H9 (cell line): ENCODE data around the gene PRIMPOL. TPM values are rescaled to one million over a fixed set of nuclear protein-coding genes. Genes with fewer than 3 reads are reported as not detected.
"Not testable (repeated sequence)": the region's sequence is repeated elsewhere in the genome, so short reads cannot be mapped to it uniquely, and the experiment has no call there.

ENCODE experiments used
- DNase-seq: peaks from one replicate; pipeline ENCODE4 v3.0.0-alpha.2; 2017
- H2AFZ ChIP-seq: one replicate; pipeline ENCODE4 v1.6.1; 2013; ENCODE audit warnings: mild to moderate bottlenecking, low read length, control low read depth, moderate library complexity
- H2AK5ac ChIP-seq: 2 replicates; pipeline ENCODE4 v1.6.1; 2013; ENCODE audit warnings: low read length, control low read depth, mixed read lengths; ENCODE audit not compliant: insufficient read length
- H2BK120ac ChIP-seq: one replicate; pipeline ENCODE4 v1.6.1; 2013; ENCODE audit warnings: low read depth, mild to moderate bottlenecking, low read length, control low read depth, inconsistent platforms; ENCODE audit not compliant: poor library complexity, severe bottlenecking
- H2BK12ac ChIP-seq: 2 replicates; pipeline ENCODE4 v1.6.1; 2013; ENCODE audit warnings: low read length, control low read depth, mixed read lengths, low read depth; ENCODE audit not compliant: insufficient read length
- H2BK15ac ChIP-seq: 2 replicates; pipeline ENCODE4 v1.6.1; 2013; ENCODE audit warnings: low read depth, low read length, control low read depth
- H2BK20ac ChIP-seq: one replicate; pipeline ENCODE4 v1.6.1; 2013; ENCODE audit warnings: low read depth, mild to moderate bottlenecking, low read length, control low read depth, inconsistent platforms; ENCODE audit not compliant: poor library complexity, severe bottlenecking
- H2BK5ac ChIP-seq: 2 replicates; pipeline ENCODE4 v1.6.1; 2013; ENCODE audit warnings: low read length, control low read depth, mixed read lengths; ENCODE audit not compliant: insufficient read length
- H3K14ac ChIP-seq: 2 replicates; pipeline ENCODE4 v1.6.1; 2013; ENCODE audit warnings: low read length, control low read depth; ENCODE audit not compliant: insufficient read depth
- H3K18ac ChIP-seq: 2 replicates; pipeline ENCODE4 v1.6.1; 2013; ENCODE audit warnings: low read depth, mild to moderate bottlenecking, mixed read lengths, low read length, control low read depth; ENCODE audit not compliant: insufficient read length
- H3K23ac ChIP-seq: 2 replicates; pipeline ENCODE4 v1.6.1; 2013; ENCODE audit warnings: low read length, control low read depth, mixed read lengths, low read depth; ENCODE audit not compliant: insufficient read length
- H3K23me2 ChIP-seq: 2 replicates; pipeline ENCODE4 v1.6.1; 2013; ENCODE audit warnings: low read depth, mild to moderate bottlenecking, mixed read lengths, low read length, control low read depth; ENCODE audit not compliant: insufficient read length, poor library complexity, severe bottlenecking
- H3K27ac ChIP-seq: 2 replicates; pipeline ENCODE4 v1.5.1; 2013; ENCODE audit warnings: low read length, control low read depth, mixed read lengths, low read depth; ENCODE audit not compliant: insufficient read length
- H3K27me3 ChIP-seq: 2 replicates; pipeline ENCODE4 v1.6.1; 2013; ENCODE audit warnings: low read length, control low read depth, inconsistent platforms; ENCODE audit not compliant: insufficient read depth
- H3K4ac ChIP-seq: 2 replicates; pipeline ENCODE4 v1.6.1; 2013; ENCODE audit warnings: low read depth, mild to moderate bottlenecking, control low read depth, inconsistent platforms, low read length, moderate library complexity
- H3K4me1 ChIP-seq: 2 replicates; pipeline ENCODE4 v1.6.1; 2013; ENCODE audit warnings: low read length, control low read depth, inconsistent platforms; ENCODE audit not compliant: insufficient read depth
- H3K4me2 ChIP-seq: 2 replicates; pipeline ENCODE4 v1.6.1; 2013; ENCODE audit warnings: low read length, control low read depth, mixed read lengths; ENCODE audit not compliant: insufficient read length, insufficient read depth
- H3K56ac ChIP-seq: 2 replicates; pipeline ENCODE4 v1.6.1; 2013; ENCODE audit warnings: low read depth, mild to moderate bottlenecking, mixed read lengths, low read length, control low read depth; ENCODE audit not compliant: insufficient read length
- H3K79me1 ChIP-seq: 2 replicates; pipeline ENCODE4 v1.6.1; 2013; ENCODE audit warnings: low read depth, mild to moderate bottlenecking, moderate library complexity, low read length, control low read depth, inconsistent platforms; ENCODE audit not compliant: insufficient read depth, poor library complexity, severe bottlenecking
- H3K79me2 ChIP-seq: 2 replicates; pipeline ENCODE4 v1.6.1; 2013; ENCODE audit warnings: low read length, control low read depth, inconsistent platforms; ENCODE audit not compliant: insufficient read depth
- H3K9ac ChIP-seq: 2 replicates; pipeline ENCODE4 v1.6.1; 2013; ENCODE audit warnings: low read length, control low read depth, mixed read lengths; ENCODE audit not compliant: insufficient read length; ENCODE audit errors: extremely low read depth
- H3K9me3 ChIP-seq: one replicate; pipeline ENCODE4 v1.6.1; 2013; ENCODE audit warnings: low read depth, low read length, inconsistent platforms; ENCODE audit not compliant: control insufficient read depth
- H3T11ph ChIP-seq: one replicate; pipeline ENCODE4 v1.6.1; 2013; ENCODE audit warnings: mild to moderate bottlenecking, low read length, control low read depth, inconsistent platforms
- H4K20me1 ChIP-seq: one replicate; pipeline ENCODE4 v1.6.1; 2013; ENCODE audit not compliant: control insufficient read depth, insufficient read length, insufficient read depth
- H4K5ac ChIP-seq: 2 replicates; pipeline ENCODE4 v1.6.1; 2013; ENCODE audit warnings: low read depth, mild to moderate bottlenecking, mixed read lengths, low read length, control low read depth; ENCODE audit not compliant: insufficient read length
- H4K8ac ChIP-seq: replicated peaks from 2 replicates; pipeline ENCODE4 v1.6.1; 2013; ENCODE audit warnings: low read length, control low read depth, mixed read lengths, low read depth; ENCODE audit not compliant: insufficient read length
- H4K91ac ChIP-seq: 2 replicates; pipeline ENCODE4 v1.6.1; 2013; ENCODE audit warnings: low read depth, mild to moderate bottlenecking, moderate library complexity, mixed read lengths, low read length, control low read depth; ENCODE audit not compliant: insufficient read length
- H3K27ac Mint-ChIP-seq, 3 experiments: 2 replicates in 2 of 3; 3 replicates in 1 of 3; pipeline ENCODE4 v1.8.0; 2020 to 2021; ENCODE audit warnings: mixed read lengths in 3 of 3, mild to moderate bottlenecking in 1 of 3, moderate library complexity in 1 of 3
- H3K27me3 Mint-ChIP-seq: 2 replicates; pipeline ENCODE4 v1.8.0; 2021; ENCODE audit warnings: low read depth, mild to moderate bottlenecking, moderate library complexity, mixed read lengths
- H3K36me3 Mint-ChIP-seq, 3 experiments: 2 replicates in 2 of 3; 3 replicates in 1 of 3; pipeline ENCODE4 v1.8.0; 2020 to 2021; ENCODE audit warnings: low read depth in 3 of 3, mixed read lengths in 3 of 3; ENCODE audit not compliant: insufficient read depth in 1 of 3
- H3K4me1 Mint-ChIP-seq, 2 experiments: 2 replicates each; pipeline ENCODE4 v1.8.0; 2020; ENCODE audit warnings: mixed read lengths in 2 of 2
- H3K4me3 Mint-ChIP-seq, 2 experiments: 2 replicates in 1 of 2; 3 replicates in 1 of 2; pipeline ENCODE4 v1.8.0; 2020 to 2021; ENCODE audit warnings: mild to moderate bottlenecking in 2 of 2, mixed read lengths in 2 of 2, moderate library complexity in 1 of 2
- H3K9me3 Mint-ChIP-seq, 2 experiments: 2 replicates in 1 of 2; 3 replicates in 1 of 2; pipeline ENCODE4 v1.8.0; 2020; ENCODE audit warnings: mild to moderate bottlenecking in 2 of 2, mixed read lengths in 2 of 2, moderate library complexity in 1 of 2
- WGBS: extraction: QIAGEN DNeasy Blood & Tissue Kit; methylation state at CpG from one replicate; pipeline ENCODE4 v1.1.7; 2013; ENCODE audit warnings: missing lambda C conversion rate, low lambda C conversion rate, mixed read lengths; ENCODE audit not compliant: insufficient read length; ENCODE audit errors: extremely low coverage; 5-methylcytosine and 5-hydroxymethylcytosine counted together
- total RNA-seq: library from RNA; stranded (reverse); gene quantifications from 2 replicates; pipeline ENCODE4 v1.2.1, GENCODE V29; 2021
- TF ChIP-seq, protein P1 (sequence below): fragments of 200-600 bp; sonication (generic); conservative IDR thresholded peaks from 3 replicates; pipeline ENCODE4 v1.8.0; 2021; ENCODE audit warnings: antibody characterized with exemption, mild to moderate bottlenecking

Gene PRIMPOL
- total RNA-seq, 1 experiment from 2014 or later, result 4.9 TPM

DNA sequence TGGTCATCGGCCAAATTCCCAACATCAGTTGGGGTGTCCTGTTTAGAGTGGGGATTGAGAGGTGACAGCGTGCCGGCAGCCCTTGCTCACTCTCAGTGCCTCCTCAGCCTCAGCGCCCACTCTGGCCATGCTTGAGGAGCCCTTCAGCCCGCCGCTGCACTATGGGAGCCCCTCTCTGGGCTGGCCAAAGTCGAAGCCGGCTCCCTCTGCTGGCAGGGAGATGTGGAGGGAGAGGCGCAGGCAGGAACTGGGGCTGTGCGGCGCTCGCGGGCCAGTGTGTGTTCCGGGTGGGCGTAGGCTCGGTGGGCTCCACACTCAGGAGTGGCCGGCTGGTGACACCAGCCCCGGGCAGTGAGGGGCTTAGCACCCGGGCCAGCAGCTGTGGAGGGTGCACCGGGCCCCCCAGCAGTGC lies 91.4 kb downstream of the PRIMPOL start:
- Histone ChIP-seq H3K14ac (no peak overlapping the region), H3K27me3 (no peaks in the 10 kb centered on the region), H2BK5ac (no peak overlapping the region), H3T11ph (no peak overlapping the region), H3K79me2 (no peaks in the 10 kb centered on the region), H2BK12ac (no peak overlapping the region), H3K56ac (no peak overlapping the region), H3K79me1 (no peaks in the 10 kb centered on the region), H3K4me1 (no peaks in the 10 kb centered on the region), H3K23me2 (no peaks in the 10 kb centered on the region), H3K23ac (no peak overlapping the region), H2AK5ac (no peak overlapping the region), H2BK20ac (no peak overlapping the region), H3K27ac (no peak overlapping the region), H3K4me2 (no peak overlapping the region), H2BK120ac (no peak overlapping the region), H3K9ac (no peak overlapping the region), H4K20me1 (no peaks in the 10 kb centered on the region), H3K9me3 (no peaks in the 10 kb centered on the region), H3K18ac (no peak overlapping the region), H4K5ac (no peak overlapping the region), H3K4ac (no peak overlapping the region), H4K8ac (no peak overlapping the region), H4K91ac (no peak overlapping the region), H2AFZ (no peak overlapping the region), H2BK15ac (no peak overlapping the region)
- TF ChIP-seq, protein P1, sequence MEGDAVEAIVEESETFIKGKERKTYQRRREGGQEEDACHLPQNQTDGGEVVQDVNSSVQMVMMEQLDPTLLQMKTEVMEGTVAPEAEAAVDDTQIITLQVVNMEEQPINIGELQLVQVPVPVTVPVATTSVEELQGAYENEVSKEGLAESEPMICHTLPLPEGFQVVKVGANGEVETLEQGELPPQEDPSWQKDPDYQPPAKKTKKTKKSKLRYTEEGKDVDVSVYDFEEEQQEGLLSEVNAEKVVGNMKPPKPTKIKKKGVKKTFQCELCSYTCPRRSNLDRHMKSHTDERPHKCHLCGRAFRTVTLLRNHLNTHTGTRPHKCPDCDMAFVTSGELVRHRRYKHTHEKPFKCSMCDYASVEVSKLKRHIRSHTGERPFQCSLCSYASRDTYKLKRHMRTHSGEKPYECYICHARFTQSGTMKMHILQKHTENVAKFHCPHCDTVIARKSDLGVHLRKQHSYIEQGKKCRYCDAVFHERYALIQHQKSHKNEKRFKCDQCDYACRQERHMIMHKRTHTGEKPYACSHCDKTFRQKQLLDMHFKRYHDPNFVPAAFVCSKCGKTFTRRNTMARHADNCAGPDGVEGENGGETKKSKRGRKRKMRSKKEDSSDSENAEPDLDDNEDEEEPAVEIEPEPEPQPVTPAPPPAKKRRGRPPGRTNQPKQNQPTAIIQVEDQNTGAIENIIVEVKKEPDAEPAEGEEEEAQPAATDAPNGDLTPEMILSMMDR, result peak; percentile 24; the same call in 1 of the 3 replicates
- no peak for DNase-seq
- Mint-ChIP-seq H3K36me3 (peaks cover 16 to 21% (median 21%) of the 10 kb centered on the region in 3 experiments), H3K4me1 (peaks cover 13 to 18% of the 10 kb centered on the region in 2 experiments), H3K27ac (no peak overlapping the region), H3K9me3 (peaks cover 30 to 34% of the 10 kb centered on the region in 2 experiments), H3K27me3 (peaks cover 17% of the 10 kb centered on the region), H3K4me3 (no peak overlapping the region)
- WGBS, result no CpG with 5 or more reads among the region's 20 CpGs

DNA sequence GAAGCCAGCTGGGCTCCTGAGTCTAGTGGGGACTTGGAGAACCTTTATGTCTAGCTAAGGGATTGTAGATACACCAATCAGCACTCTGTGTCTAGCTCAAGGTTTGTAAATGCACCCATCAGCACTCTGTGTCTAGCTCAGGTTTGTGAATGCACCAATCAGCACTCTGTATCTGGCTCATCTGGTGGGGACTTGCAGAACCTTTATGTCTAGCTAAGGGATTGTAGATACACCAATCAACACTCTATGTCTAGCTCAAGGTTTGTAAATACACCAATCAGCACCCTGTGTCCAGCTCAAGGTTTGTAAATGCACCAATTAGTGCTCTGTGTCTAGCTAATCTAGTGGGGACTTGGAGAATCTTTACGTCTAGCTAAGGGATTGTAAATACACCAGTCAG lies 92.1 kb downstream of the PRIMPOL start:
- not testable (repeated sequence) for H3K23me2 ChIP-seq, H4K8ac ChIP-seq, H2AK5ac ChIP-seq, H4K5ac ChIP-seq, H3K4me1 ChIP-seq, H3K79me2 ChIP-seq, H3K18ac ChIP-seq, H2BK15ac ChIP-seq, H3K56ac ChIP-seq, DNase-seq, H3K27ac ChIP-seq, H2BK12ac ChIP-seq, H2BK20ac ChIP-seq, H3T11ph ChIP-seq, H4K20me1 ChIP-seq, H3K27ac Mint-ChIP-seq, H3K4me3 Mint-ChIP-seq, H2AFZ ChIP-seq, H3K9me3 ChIP-seq, H3K79me1 ChIP-seq, H3K9ac ChIP-seq, H3K27me3 ChIP-seq, H4K91ac ChIP-seq, H3K23ac ChIP-seq, H2BK5ac ChIP-seq, H2BK120ac ChIP-seq, H3K4me2 ChIP-seq, H3K4ac ChIP-seq, H3K14ac ChIP-seq
- peaks cover 16 to 21% (median 21%) of the 10 kb centered on the region in 3 experiments for H3K36me3 Mint-ChIP-seq
- peaks cover 24% of the 10 kb centered on the region for H3K27me3 Mint-ChIP-seq
- H3K4me1 Mint-ChIP-seq, result peaks cover 13 to 18% of the 10 kb centered on the region in 2 experiments
- no CpG with 5 or more reads among the region's 1 CpG for WGBS
- peaks cover 30 to 34% of the 10 kb centered on the region in 2 experiments for H3K9me3 Mint-ChIP-seq
